OCI-LY7 (cell line): ENCODE data around the gene TEN1. TPM values are rescaled to one million over a fixed set of nuclear protein-coding genes. Genes with fewer than 3 reads are reported as not detected.
A peak's percentile ranks its signal among the peaks of the same experiment; 100 is the strongest.

Experiments used
- BruUV-seq: library from RNA; stranded (reverse); fragments of 400-500 nt; replicated peaks from 2 replicates; lab custom pipeline; 2021; lab: Mats Ljungman, UMichigan
- CTCF ChIA-PET: fragments of 300-600 bp; sonication (Branson Sonifier 250); formaldehyde crosslinking; loops from one replicate; lab custom pipeline; 2022; ENCODE audit warnings: antibody characterized with exemption; ENCODE audit not compliant: unreplicated experiment; lab: Charles Lee
- POLR2A ChIA-PET: fragments of 300-600 bp; sonication (Branson Sonifier 250); formaldehyde crosslinking; loops from one replicate; lab custom pipeline; 2022; ENCODE audit warnings: antibody characterized with exemption; lab: Charles Lee
- DNase-seq: peaks from one replicate; pipeline ENCODE4 v3.0.0-alpha.2; 2015; ENCODE audit warnings: low spot score
- H2AFZ ChIP-seq: fragments of 200-600 bp; sonication (generic), shearing (Covaris generic); 2 replicates; pipeline ENCODE4 v1.6.1; 2014; ENCODE audit warnings: mild to moderate bottlenecking, antibody characterized with exemption, low read length, moderate library complexity
- H3K27ac ChIP-seq: fragments of 200-600 bp; sonication (generic); 2 replicates; pipeline ENCODE4 v1.5.1; 2014; ENCODE audit warnings: mixed run types, low read depth, mild to moderate bottlenecking, moderate library complexity, low read length, inconsistent platforms; ENCODE audit not compliant: poor library complexity, severe bottlenecking
- H3K36me3 ChIP-seq: fragments of 200-600 bp; sonication (generic); 2 replicates; pipeline ENCODE4 v1.6.1; 2014; ENCODE audit warnings: mild to moderate bottlenecking, antibody characterized with exemption, low read length, moderate library complexity, mixed read lengths; ENCODE audit not compliant: insufficient read depth
- H3K4me1 ChIP-seq: fragments of 200-600 bp; sonication (generic); 2 replicates; pipeline ENCODE4 v1.5.1; 2014; ENCODE audit warnings: mild to moderate bottlenecking, low read length; ENCODE audit not compliant: insufficient read depth, poor library complexity, severe bottlenecking
- H3K4me2 ChIP-seq: fragments of 200-600 bp; sonication (generic); 2 replicates; pipeline ENCODE4 v1.6.1; 2014; ENCODE audit warnings: mild to moderate bottlenecking, low read length
- H3K4me3 ChIP-seq: fragments of 200-600 bp; sonication (generic); 2 replicates; pipeline ENCODE4 v1.5.1; 2014; ENCODE audit warnings: mild to moderate bottlenecking, low read depth, low read length; ENCODE audit not compliant: poor library complexity, severe bottlenecking
- H3K79me2 ChIP-seq: fragments of 200-600 bp; sonication (generic); 2 replicates; pipeline ENCODE4 v1.6.1; 2016; ENCODE audit warnings: low read depth, mild to moderate bottlenecking, low read length, moderate library complexity, mixed read lengths; ENCODE audit not compliant: insufficient read depth
- H3K9me2 ChIP-seq: fragments of 200-600 bp; sonication (generic); 2 replicates; pipeline ENCODE4 v1.6.1; 2016; ENCODE audit warnings: mild to moderate bottlenecking, low read length, mixed read lengths; ENCODE audit not compliant: insufficient read depth
- H3K9me3 ChIP-seq: fragments of 200-600 bp; sonication (generic); 2 replicates; pipeline ENCODE4 v1.6.1; 2014; ENCODE audit warnings: mild to moderate bottlenecking, mixed run types, low read length, mixed read lengths
- H4K20me1 ChIP-seq: fragments of 200-600 bp; sonication (generic); 2 replicates; pipeline ENCODE4 v1.6.1; 2014; ENCODE audit warnings: mild to moderate bottlenecking, antibody characterized with exemption, low read length, moderate library complexity, mixed read lengths; ENCODE audit not compliant: insufficient read depth
- EZH2phosphoT487 ChIP-seq: fragments of 200-600 bp; sonication (generic); IDR thresholded peaks from 2 replicates; pipeline ENCODE4 v1.6.1; 2018; ENCODE audit warnings: low read depth, borderline replicate concordance, mild to moderate bottlenecking, mixed run types, antibody characterized with exemption, low read length, moderate library complexity, mixed read lengths
- intact Hi-C: fragments of 100-400 bp; cut with micrococcal nuclease; formaldehyde crosslinking; loops from one replicate; pipeline ENCODE4 v1.10.0; 2022; ENCODE audit not compliant: unreplicated experiment
- total RNA-seq, 2 experiments: library from RNA; depleted of rRNA in 1 of 2; stranded (reverse); fragments of >200 nt in 1 of 2; shearing (Covaris generic) in 1 of 2; gene quantifications; 2 replicates each; pipeline ENCODE4 v1.2.3, GENCODE V29; 2014 to 2022
- TF ChIP-seq, protein P1 (sequence below): fragments of 200-600 bp; sonication (generic); conservative IDR thresholded peaks from 2 replicates; pipeline ENCODE4 v1.5.1; 2014; ENCODE audit warnings: mild to moderate bottlenecking, antibody characterized with exemption, low read length, moderate library complexity, mixed read lengths

TEN1 gene
- total RNA-seq, 2 experiments from 2014 or later: 17.6 to 18.2 TPM

DNA sequence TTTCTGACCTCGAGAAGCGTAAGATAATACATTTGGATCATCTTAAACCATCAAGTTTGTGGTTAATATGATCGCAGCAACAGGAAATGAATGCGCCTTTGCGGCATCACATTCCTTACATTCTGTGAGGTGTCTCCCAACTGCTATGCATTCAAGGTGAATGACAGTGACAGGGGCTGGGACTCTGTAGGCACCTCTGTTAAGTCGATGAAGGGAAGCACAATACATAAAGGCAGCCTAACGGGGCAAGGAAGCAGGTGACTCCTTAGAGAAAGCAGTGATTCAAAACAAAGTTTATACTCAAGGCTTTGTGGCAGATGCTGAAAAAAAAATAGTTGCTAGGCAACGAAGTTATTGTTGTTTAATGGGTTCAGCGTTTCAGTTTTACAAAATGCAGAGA is 69.7 kb downstream of the TEN1 start:
- H3K4me3 ChIP-seq: peak overlapping the region; percentile 39
- TSS peak; percentile 3 for BruUV-seq
- ChIA-PET POLR2A (interaction anchor here (0.7 to 3.0 kb wide), 9 partner anchors 9 to 138 kb away, joined by 3 to 10 read pairs (median 4); no protein-coding TSS in a partner anchor), CTCF (no interaction called here)
- H3K36me3 ChIP-seq: peaks cover 95% of the 10 kb centered on the region
- peak overlapping the region; percentile 72 for H3K4me2 ChIP-seq
- H3K27ac ChIP-seq: peak overlapping the region; percentile 73
- H3K79me2 ChIP-seq: peaks cover 3% of the 10 kb centered on the region; the same call in 1 of the 2 replicates
- DNase-seq: peak; percentile 80
- intact Hi-C loops: loop anchor here (2.0 kb wide), 1 partner anchor 34 kb away; no protein-coding TSS in a partner anchor
- no peaks in the 10 kb centered on the region for H3K9me2 ChIP-seq
- no peaks in the 10 kb centered on the region for H4K20me1 ChIP-seq
- TF ChIP-seq, protein P1, sequence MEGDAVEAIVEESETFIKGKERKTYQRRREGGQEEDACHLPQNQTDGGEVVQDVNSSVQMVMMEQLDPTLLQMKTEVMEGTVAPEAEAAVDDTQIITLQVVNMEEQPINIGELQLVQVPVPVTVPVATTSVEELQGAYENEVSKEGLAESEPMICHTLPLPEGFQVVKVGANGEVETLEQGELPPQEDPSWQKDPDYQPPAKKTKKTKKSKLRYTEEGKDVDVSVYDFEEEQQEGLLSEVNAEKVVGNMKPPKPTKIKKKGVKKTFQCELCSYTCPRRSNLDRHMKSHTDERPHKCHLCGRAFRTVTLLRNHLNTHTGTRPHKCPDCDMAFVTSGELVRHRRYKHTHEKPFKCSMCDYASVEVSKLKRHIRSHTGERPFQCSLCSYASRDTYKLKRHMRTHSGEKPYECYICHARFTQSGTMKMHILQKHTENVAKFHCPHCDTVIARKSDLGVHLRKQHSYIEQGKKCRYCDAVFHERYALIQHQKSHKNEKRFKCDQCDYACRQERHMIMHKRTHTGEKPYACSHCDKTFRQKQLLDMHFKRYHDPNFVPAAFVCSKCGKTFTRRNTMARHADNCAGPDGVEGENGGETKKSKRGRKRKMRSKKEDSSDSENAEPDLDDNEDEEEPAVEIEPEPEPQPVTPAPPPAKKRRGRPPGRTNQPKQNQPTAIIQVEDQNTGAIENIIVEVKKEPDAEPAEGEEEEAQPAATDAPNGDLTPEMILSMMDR: no peak
- TF ChIP-seq EZH2phosphoT487: no peak
- peaks cover 36% of the 10 kb centered on the region for H3K4me1 ChIP-seq
- H2AFZ ChIP-seq: no peak overlapping the region; the same call in 1 of the 2 replicates
- H3K9me3 ChIP-seq: no peaks in the 10 kb centered on the region

GRCh38 chr17:76049239-76049638 is 70.2 kb downstream of the TEN1 start:
- intact Hi-C loops: loop anchor here (2.0 kb wide), 1 partner anchor 34 kb away; no protein-coding TSS in a partner anchor
- Histone ChIP-seq H4K20me1 (no peaks in the 10 kb centered on the region), H3K4me3 (peak overlapping the region; percentile 39), H2AFZ (no peak overlapping the region; the same call in 1 of the 2 replicates), H3K9me3 (no peaks in the 10 kb centered on the region), H3K27ac (peak overlapping the region; percentile 73), H3K79me2 (peaks cover 3% of the 10 kb centered on the region; the same call in 1 of the 2 replicates), H3K4me1 (peaks cover 36% of the 10 kb centered on the region), H3K36me3 (peaks cover 95% of the 10 kb centered on the region), H3K9me2 (no peaks in the 10 kb centered on the region), H3K4me2 (peak overlapping the region; percentile 72)
- BruUV-seq: no TSS peak
- TF ChIP-seq, protein P1: no peak
- no peak for TF ChIP-seq EZH2phosphoT487
- CTCF ChIA-PET: no interaction called here
- no peak for DNase-seq
- POLR2A ChIA-PET: interaction anchor here (0.6 to 3.0 kb wide), 10 partner anchors 8 to 139 kb away, joined by 3 to 10 read pairs (median 4); partner anchors contain the start of gene SRP68
